Smooth muscle cell of the umbilical artery (primary cell): ENCODE results near the gene MSRB2. TPM values are rescaled to one million over a fixed set of nuclear protein-coding genes. Genes with fewer than 3 reads are reported as not detected.

Source experiments
- total RNA-seq: library from RNA; depleted of rRNA; stranded (reverse); fragments of >200 nt; gene quantifications from 2 replicates; pipeline ENCODE4 v1.2.3, GENCODE V29; 2014

MSRB2 gene
- 16.9 and 24.3 TPM in 2 replicates for total RNA-seq

DNA sequence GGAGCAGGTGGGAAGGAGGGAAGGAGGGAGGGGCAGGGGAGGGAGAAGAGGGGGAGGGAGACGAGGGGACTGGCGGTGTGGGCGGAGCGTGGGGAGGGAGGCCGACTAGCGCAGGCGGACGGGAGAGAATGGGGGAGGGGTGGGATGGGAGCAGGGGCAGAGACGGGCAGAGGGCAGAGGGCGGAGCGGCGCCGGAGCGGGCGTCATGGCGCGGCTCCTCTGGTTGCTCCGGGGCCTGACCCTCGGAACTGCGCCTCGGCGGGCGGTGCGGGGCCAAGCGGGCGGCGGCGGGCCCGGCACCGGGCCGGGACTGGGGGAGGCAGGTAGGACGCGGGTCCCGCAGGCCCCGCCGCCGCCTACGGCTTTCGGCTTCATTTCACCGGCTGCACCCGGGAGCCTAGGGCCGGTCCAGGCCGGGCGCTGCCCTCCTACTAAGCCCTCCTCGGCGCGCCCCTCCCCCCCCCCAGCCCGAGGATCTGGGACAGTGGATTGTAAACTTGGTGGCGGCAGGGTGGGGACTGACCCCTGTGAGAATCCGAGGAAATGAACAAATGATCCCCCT is at the start of gene MSRB2:
MSRB2 (plus strand) TSS at position 176 of the 562 bp plus-strand sequence; CDS start at position 206, 30 bp downstream.

Other genes with a start within 250 kb of the MSRB2 start
- gene ARMC3, start 167.5 kb upstream of the MSRB2 start, total RNA-seq, result not detected in 2 replicates
- gene PTF1A, start 96.7 kb downstream of the MSRB2 start, total RNA-seq, result not detected in 2 replicates
- gene C10orf67, start 249.2 kb downstream of the MSRB2 start, total RNA-seq, result 0.18 TPM in 1 of 2 replicates, not detected in the other